ENCODE measurements around the gene ADGRG6.

DNA sequence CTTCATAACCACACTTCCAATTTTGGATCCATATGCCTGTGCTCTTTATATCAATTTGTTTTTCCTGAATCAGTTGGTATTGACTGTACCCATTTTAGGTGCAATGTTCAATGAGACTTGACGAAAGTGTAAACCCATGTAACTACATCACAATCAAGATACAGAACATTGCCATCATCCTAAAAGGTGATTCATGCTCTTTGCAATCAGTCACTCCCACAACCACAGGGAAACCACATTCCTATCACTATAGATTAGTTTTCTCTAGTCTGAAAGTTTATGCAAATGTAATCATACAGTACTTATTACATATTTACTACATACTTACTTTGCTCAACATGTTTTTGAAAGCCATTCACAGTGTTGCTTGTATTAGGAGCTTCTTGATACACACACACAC is 167.4 kb downstream of the ADGRG6 start:
- TF ChIP-seq SP1 (CRISPR knock-in tag; conservative IDR thresholded peaks at IDR 0.05) (no peak), IRF2 (CRISPR knock-in tag; IDR thresholded peaks at IDR 0.05; ENCODE audit: borderline replicate concordance, low read depth) (no peak), GABPB1 (CRISPR knock-in tag; IDR thresholded peaks at IDR 0.05) (no peak), FOXJ3 (CRISPR knock-in tag; IDR thresholded peaks at IDR 0.05; ENCODE audit: borderline replicate concordance) (no peak), KAT7 (CRISPR knock-in tag; IDR thresholded peaks at IDR 0.05; ENCODE audit: borderline replicate concordance) (no peak), TCF7 (CRISPR knock-in tag; IDR thresholded peaks at IDR 0.05; ENCODE audit: low read depth) (no peak), ZNF263 (CRISPR knock-in tag; IDR thresholded peaks at IDR 0.05; ENCODE audit: low read depth) (no peak)
- TF ChIP-seq, protein P1, sequence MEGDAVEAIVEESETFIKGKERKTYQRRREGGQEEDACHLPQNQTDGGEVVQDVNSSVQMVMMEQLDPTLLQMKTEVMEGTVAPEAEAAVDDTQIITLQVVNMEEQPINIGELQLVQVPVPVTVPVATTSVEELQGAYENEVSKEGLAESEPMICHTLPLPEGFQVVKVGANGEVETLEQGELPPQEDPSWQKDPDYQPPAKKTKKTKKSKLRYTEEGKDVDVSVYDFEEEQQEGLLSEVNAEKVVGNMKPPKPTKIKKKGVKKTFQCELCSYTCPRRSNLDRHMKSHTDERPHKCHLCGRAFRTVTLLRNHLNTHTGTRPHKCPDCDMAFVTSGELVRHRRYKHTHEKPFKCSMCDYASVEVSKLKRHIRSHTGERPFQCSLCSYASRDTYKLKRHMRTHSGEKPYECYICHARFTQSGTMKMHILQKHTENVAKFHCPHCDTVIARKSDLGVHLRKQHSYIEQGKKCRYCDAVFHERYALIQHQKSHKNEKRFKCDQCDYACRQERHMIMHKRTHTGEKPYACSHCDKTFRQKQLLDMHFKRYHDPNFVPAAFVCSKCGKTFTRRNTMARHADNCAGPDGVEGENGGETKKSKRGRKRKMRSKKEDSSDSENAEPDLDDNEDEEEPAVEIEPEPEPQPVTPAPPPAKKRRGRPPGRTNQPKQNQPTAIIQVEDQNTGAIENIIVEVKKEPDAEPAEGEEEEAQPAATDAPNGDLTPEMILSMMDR (IDR thresholded peaks at IDR 0.05), result no peak
- TF ChIP-seq, protein P2, sequence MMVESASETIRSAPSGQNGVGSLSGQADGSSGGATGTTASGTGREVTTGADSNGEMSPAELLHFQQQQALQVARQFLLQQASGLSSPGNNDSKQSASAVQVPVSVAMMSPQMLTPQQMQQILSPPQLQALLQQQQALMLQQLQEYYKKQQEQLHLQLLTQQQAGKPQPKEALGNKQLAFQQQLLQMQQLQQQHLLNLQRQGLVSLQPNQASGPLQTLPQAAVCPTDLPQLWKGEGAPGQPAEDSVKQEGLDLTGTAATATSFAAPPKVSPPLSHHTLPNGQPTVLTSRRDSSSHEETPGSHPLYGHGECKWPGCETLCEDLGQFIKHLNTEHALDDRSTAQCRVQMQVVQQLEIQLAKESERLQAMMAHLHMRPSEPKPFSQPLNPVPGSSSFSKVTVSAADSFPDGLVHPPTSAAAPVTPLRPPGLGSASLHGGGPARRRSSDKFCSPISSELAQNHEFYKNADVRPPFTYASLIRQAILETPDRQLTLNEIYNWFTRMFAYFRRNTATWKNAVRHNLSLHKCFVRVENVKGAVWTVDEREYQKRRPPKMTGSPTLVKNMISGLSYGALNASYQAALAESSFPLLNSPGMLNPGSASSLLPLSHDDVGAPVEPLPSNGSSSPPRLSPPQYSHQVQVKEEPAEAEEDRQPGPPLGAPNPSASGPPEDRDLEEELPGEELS (CRISPR knock-in tag; IDR thresholded peaks at IDR 0.05), result no peak
- TF ChIP-seq, protein P3, sequence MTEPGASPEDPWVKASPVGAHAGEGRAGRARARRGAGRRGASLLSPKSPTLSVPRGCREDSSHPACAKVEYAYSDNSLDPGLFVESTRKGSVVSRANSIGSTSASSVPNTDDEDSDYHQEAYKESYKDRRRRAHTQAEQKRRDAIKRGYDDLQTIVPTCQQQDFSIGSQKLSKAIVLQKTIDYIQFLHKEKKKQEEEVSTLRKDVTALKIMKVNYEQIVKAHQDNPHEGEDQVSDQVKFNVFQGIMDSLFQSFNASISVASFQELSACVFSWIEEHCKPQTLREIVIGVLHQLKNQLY (CRISPR knock-in tag; IDR thresholded peaks at IDR 0.05), result no peak
